Measurements from ENCODE around the gene COL6A2. TPM values are rescaled to one million over a fixed set of nuclear protein-coding genes. Genes with fewer than 3 reads are reported as not detected.

COL6A2 gene
- total and polyA plus RNA-seq, 2 experiments from 2014 or later = 28.4 to 89.2 TPM

- Mint-ChIP-seq H3K4me1 (peaks cover 11% of the 10 kb centered on the region), H3K4me3 (no peak overlapping the region)
Measured at GRCh38 chr21:46171996-46172862, 74.3 kb downstream of the COL6A2 start.

More at GRCh38 chr21:46171996-46172862, 74.3 kb downstream of the COL6A2 start:
- no peaks in the 10 kb centered on the region; the same call in 1 of the 2 replicates for H3K36me3 ChIP-seq (ENCODE audit: insufficient read depth)
- no peak for ATAC-seq
- H3K4me1 ChIP-seq (ENCODE audit: insufficient read depth) = no peaks in the 10 kb centered on the region
- no peaks in the 10 kb centered on the region for H3K27me3 ChIP-seq (ENCODE audit: insufficient read depth)
- no peak overlapping the region for H3K27ac ChIP-seq (ENCODE audit: low read depth)
- no peak overlapping the region for H3K4me3 ChIP-seq
- Mint-ChIP-seq H3K9me3 (peaks cover 10% of the 10 kb centered on the region; the same call in 2 of the 3 replicates), H3K27me3 (ENCODE audit: insufficient read depth, low read depth, poor library complexity) (peaks cover 7% of the 10 kb centered on the region), H3K27ac (no peak overlapping the region), H3K36me3 (ENCODE audit: low read depth) (peaks cover 28% of the 10 kb centered on the region; the same call in 2 of the 3 replicates)
- H3K9me2 ChIP-seq (ENCODE audit: insufficient read depth) = no peaks in the 10 kb centered on the region
- no peak overlapping the region for H2AFZ ChIP-seq
- TF ChIP-seq ZNF114 (CRISPR knock-in tag; IDR thresholded peaks at IDR 0.05) (no peak), POLR2AphosphoS5 (IDR thresholded peaks at IDR 0.05; ENCODE audit: low read depth) (no peak), EZH2 (IDR thresholded peaks at IDR 0.05; ENCODE audit: low read depth, unreplicated experiment) (no peak), ZNF462 (CRISPR knock-in tag; IDR thresholded peaks at IDR 0.05) (no peak), CTCF (conservative IDR thresholded peaks at IDR 0.05; ENCODE audit: low read depth in 2 of 2) (no peak), JUNB (IDR thresholded peaks at IDR 0.05; ENCODE audit: unreplicated experiment) (no peak), REST (IDR thresholded peaks at IDR 0.05; ENCODE audit: unreplicated experiment) (no peak), ETS1 (IDR thresholded peaks at IDR 0.05) (no peak), ZNF331 (CRISPR knock-in tag; IDR thresholded peaks at IDR 0.05; ENCODE audit: low read depth) (no peak), EZH2phosphoT487 (IDR thresholded peaks at IDR 0.05; ENCODE audit: unreplicated experiment) (no peak), STAT1 (IDR thresholded peaks at IDR 0.05; ENCODE audit: unreplicated experiment) (no peak), CREB1 (CRISPR knock-in tag; IDR thresholded peaks at IDR 0.05; ENCODE audit: low read depth) (no peak), NANOG (IDR thresholded peaks at IDR 0.05; ENCODE audit: borderline replicate concordance) (no peak)
- no peak for DNase-seq (ENCODE audit: low spot score)
- peaks cover 50% of the 10 kb centered on the region for H3K79me2 ChIP-seq (replicated peaks; ENCODE audit: insufficient read depth)
- no peaks in the 10 kb centered on the region for H3F3A ChIP-seq (replicated peaks; ENCODE audit: low read depth)
- no peak overlapping the region for H3K4me2 ChIP-seq
- peaks cover 13% of the 10 kb centered on the region; the same call in 1 of the 2 replicates for H4K20me1 ChIP-seq (replicated peaks; ENCODE audit: insufficient read depth)

All from GM23338 (cell line).